NOMO-1 (cell line): Measurements from ENCODE around the gene USH2A.
"Not testable (repeated sequence)": the region's sequence is repeated elsewhere in the genome, so short reads cannot be mapped to it uniquely, and the experiment has no call there.

Experiments used
- DNase-seq, 2 experiments: peaks; one replicate each; lab custom pipeline; 2025; ENCODE audit not compliant: unreplicated experiment in 2 of 2; lab: John Stamatoyannopoulos, UW

USH2A gene

GRCh38 chr1:216416488-216416887 is 6.8 kb downstream of the USH2A start:
- DNase-seq, result no peak

DNA sequence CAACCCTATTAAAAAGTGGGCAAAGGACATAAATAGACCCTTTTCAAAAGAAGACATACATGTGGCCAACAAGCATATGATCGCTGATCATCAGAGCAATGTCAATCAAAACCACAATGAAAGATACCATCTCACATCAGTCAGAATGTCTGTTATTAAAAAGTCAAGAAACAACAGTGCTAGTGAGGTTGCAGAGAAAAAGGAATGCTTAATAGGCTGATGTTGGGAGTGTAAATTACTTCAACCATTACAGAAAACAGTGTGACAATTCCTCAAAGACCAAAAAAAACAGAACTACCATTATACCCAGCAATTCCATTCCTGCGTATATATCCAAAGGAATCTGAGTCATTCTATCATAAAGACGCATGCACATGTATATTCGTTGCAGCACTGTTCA is 13.2 kb downstream of the USH2A start:
- no peak for DNase-seq

DNA sequence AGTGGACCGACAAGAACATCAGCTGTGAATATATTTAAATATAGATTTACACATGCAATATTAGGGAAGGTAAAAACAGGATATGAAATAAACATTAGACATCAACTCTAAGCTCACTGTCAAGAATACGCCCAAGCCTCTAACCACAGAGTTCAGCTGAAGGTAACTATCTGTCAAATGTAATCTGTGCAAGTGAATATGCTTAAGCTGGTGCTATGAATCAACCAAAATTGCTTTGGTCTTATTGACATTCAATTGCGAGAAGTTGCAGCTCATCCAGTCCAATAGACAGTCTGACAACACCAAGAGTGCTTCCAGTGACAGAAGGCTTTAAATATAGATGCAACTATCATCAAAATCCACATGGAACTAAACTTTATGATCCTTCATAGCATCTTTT is 32.3 kb downstream of the USH2A start:
- no peak for DNase-seq

GRCh38 chr1:216389774-216390173 is 33.5 kb downstream of the USH2A start:
- DNase-seq, result no peak

- no peak for DNase-seq
Observed at GRCh38 chr1:216388558-216388957, 34.7 kb downstream of the USH2A start.

DNA sequence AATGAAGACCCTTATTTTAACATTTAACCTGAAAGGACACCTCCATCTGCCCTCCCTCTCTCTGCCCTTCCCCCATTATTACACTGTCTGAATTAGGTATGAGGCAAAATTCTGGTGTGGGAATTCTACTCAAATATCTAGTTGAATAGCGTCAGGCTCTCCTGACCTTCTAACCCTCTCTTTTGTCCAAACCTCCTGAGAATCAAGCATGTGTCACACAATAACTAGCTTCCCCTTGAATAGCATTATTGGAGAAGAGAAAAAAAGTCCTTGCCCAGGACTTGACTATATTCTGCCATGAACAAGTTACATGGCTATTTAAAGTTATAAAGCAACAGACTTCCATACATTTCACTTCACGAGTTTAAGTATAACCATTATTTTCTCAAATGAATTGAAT is 35.5 kb downstream of the USH2A start:
- no peak for DNase-seq

GRCh38 chr1:216379441-216379840 is 43.8 kb downstream of the USH2A start:
- no peak for DNase-seq

- DNase-seq, result no peak
Observed at GRCh38 chr1:216368249-216368648, 55.0 kb downstream of the USH2A start.

GRCh38 chr1:216366979-216367378 is 56.3 kb downstream of the USH2A start:
- DNase-seq, result no peak

GRCh38 chr1:216356945-216357344 is 66.3 kb downstream of the USH2A start:
- no peak for DNase-seq

DNA sequence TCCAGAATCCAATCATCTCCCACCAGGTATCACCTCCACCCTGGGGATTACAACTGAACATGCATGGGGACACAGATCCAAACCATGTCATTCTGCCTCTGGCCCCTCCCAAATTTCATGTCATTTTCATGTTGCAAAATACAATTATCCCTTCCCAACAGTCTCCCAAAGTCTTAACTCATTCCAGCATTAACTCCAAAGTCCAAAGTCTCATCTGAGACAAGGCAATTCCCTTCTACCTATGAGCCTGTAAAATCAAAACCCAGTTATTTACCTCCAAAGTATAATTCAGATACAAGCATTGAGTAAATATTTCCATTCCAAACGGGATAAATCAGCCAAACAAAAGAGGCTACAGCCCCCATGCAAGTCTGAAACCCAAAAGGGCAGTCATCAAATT is 73.1 kb downstream of the USH2A start:
- no peak for DNase-seq

DNA sequence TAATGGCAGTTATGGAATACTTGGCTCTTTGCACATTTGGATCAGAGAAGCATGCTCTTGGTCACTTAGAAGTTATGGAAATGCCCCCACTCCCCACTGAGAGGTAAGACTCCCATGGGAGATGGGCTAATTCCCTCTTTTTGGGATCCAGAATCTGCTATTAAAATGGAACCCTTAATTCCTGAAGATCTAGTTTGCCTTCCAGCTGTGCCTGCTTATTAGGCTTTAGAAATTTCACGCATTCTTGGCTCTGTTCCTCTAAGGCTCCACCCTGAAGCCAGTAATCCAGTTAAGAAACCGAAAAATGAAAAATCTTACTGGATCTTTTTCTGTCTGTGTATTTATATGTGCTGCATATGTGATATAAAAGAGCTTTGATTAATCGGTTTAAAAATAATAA is 76.7 kb downstream of the USH2A start:
- no peak for DNase-seq

- not testable (repeated sequence) for DNase-seq
Observed at GRCh38 chr1:216340542-216340941, 82.7 kb downstream of the USH2A start.

GRCh38 chr1:216332462-216332861 is 90.8 kb downstream of the USH2A start:
- no peak for DNase-seq

DNA sequence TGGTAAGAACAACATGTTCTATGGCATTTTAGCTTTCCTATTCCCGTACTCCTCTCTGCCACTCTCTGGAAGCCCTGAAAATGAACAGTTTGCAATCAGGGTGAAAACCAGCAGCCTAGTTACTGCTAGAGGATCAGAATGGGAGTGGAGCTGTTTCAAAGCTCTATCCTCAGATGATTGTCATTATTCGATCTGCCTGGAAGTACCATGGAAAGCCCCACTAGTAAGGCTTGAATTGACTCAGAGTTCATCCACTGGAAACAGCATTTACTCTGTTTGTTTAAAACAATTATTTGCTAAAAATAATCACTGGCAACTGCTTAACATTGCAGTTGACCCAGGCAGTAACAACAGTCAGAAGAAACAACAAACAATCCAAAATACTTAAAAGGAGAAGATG is 91.2 kb downstream of the USH2A start:
- DNase-seq, result no peak

DNA sequence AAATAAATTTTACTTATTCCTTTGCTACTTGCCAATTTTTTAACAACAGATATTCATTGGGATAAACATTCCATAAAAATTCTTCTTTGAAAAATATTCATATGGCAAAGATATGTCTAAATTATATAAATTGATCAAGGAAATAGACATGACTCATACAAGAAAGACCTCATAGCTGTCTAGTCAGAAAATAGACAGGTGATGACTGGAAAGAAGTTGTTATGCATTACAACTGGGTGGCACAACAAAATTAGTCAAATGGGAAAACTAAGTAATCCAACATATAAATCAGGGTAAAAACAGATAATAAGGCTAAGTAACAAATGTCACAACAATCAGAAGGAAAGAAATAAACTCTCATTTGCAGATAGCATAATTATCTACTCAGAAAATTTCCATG is 92.0 kb downstream of the USH2A start:
- no peak for DNase-seq

- no peak for DNase-seq
Observed at GRCh38 chr1:216330262-216330661, 93.0 kb downstream of the USH2A start.

- no peak for DNase-seq
Observed at GRCh38 chr1:216325946-216326345, 97.3 kb downstream of the USH2A start.

GRCh38 chr1:216325336-216325735 is 97.9 kb downstream of the USH2A start:
- no peak for DNase-seq

DNA sequence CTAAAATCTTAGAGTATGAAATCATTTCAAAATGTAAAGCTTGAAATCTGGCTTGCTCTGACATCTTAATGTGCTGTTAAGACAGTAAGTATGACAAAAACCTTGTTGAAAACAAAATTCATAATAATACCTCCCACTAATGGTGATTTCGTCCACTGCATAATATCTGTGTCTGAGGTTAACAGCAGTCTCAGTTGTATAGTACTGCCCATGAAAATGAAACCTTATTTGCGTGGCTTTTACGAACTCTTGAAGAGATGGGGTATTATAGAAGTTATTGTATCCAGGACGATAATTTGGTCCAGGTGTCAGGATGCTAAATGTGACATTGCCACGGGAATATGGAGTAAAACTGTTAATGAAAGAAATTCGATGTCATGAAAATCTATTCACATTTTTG is 99.9 kb downstream of the USH2A start:
- DNase-seq, result no peak

GRCh38 chr1:216314379-216315095 is 108.7 kb downstream of the USH2A start:
- no peak for DNase-seq

DNA sequence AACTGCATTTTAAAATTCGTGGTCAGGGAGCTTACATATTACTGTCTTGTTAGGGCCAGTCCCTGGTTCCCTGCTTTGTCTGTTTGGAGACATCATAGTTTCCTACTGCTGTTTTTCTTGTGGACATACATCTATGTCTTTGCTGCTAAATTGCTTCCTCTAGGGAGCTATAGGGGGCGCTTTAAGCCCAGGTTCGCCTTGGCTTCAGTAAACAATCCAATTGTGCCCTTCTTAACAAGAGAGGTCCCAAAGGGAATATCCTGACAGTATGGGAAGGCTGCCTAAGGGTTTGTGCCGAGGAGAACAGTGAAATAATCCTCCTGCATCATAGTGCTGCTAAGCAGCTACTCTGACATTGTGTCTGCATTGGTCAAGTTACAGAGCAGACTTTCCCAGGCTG is 112.5 kb downstream of the USH2A start:
- no peak for DNase-seq

- DNase-seq, result no peak
Observed at GRCh38 chr1:216306830-216307229, 116.4 kb downstream of the USH2A start.
